Measurements from ENCODE around the gene UBE2E2.

Gene UBE2E2

DNA sequence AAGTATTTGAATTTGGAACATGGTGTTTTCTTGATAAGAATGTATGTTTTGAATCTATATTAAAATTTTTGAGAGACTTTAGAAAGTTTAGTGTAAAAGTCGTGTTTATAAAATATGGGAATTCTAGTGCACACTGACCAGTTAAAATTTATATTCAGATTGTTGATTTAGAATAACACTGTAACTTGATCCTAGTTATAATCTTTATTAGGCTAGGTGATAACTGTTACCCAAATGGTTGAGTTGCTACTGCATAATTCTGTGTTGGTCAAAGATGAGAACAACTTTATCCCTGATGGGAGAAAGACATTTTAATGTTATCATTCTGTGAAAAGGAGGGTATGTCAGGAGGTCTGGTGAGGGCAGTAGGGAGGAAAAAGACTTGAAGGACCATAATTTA lies 249.3 kb downstream of the UBE2E2 start:
- no peaks in the 10 kb centered on the region for H4K20me1 ChIP-seq
- peaks cover 23% of the 10 kb centered on the region for H3K9me3 ChIP-seq

DNA sequence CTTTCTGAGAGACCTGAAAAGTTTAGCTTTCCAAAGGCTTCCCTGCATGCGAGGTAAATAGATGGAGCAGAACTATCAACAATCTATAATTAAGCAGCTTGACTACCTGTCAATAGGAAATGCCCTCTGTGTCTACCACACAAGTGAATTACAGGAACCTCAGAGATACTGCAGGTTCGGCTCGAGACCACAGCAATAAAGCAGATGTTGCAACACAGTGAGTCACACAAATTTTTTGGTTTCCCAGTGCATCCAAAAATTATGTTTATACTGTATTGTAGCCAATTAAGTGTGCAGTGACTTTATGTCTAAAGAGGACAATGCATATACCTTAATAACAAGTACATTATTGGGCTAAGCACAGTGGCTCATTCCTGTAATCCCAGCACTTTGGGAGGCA lies 252.0 kb downstream of the UBE2E2 start:
- Histone ChIP-seq H3K9me3 (peaks cover 25% of the 10 kb centered on the region), H3K4me2 (no peak overlapping the region), H3K27ac (no peak overlapping the region), H3K9ac (no peak overlapping the region), H4K20me1 (no peaks in the 10 kb centered on the region), H3K4me1 (no peaks in the 10 kb centered on the region), H3K4me3 (no peak overlapping the region), H3K36me3 (0 out of 2 replicates have a peak, but pooled peaks cover 7% of the 10 kb centered on the region), H3K27me3 (no peaks in the 10 kb centered on the region)
- TF ChIP-seq Cebpa-rat (IDR thresholded peaks at IDR 0.05), result no peak

More for the DNA sequence above, 249.3 kb downstream of the UBE2E2 start:
- Histone ChIP-seq H3K4me3 (no peak overlapping the region), H3K9ac (no peak overlapping the region), H3K27me3 (no peaks in the 10 kb centered on the region), H3K4me2 (no peak overlapping the region), H3K27ac (no peak overlapping the region), H3K36me3 (0 out of 2 replicates have a peak, but pooled peaks cover 7% of the 10 kb centered on the region), H3K4me1 (no peaks in the 10 kb centered on the region)
- no peak for TF ChIP-seq Cebpa-rat (IDR thresholded peaks at IDR 0.05)

DNA sequence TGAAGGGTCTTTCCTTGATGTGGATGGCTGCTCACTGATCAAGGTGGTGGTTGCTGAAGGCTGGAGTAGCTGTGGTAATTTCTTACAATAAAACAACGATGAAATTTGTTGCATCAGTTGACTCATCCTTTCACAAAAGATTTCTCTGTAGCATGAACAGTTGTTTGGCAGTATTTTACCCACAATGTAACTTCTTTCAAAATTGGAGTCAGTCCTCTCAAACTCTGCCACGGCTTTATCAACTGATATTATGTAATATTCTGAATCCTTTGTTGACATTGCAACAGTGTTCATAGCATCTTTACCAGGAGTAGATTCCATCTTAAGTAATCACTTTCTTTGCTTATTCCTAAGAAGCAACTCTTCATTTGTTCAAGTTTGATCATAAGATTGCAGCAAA lies 252.6 kb downstream of the UBE2E2 start:
- no peak overlapping the region for H3K4me2 ChIP-seq
- no peak overlapping the region for H3K27ac ChIP-seq
- peaks cover 25% of the 10 kb centered on the region for H3K9me3 ChIP-seq

DNA sequence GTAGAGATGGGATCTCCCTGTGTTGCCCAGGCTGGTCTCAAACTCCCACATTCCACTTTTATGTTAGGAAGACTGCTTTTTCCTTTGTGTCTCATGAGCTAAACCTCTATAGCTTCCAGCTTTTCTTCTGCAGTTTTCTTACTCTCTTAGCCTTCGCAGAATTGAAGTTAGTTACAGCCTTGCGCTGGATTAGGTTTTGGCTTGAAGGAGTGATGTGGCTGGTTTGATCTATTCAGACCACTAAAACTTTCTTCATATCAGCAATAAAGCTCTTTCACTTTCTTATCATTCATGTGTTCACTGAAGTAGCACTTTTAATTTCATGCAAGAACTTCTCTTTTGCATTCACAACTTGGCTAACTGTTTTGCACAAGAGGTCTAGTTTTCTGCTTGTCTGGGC lies 254.6 kb downstream of the UBE2E2 start:
- TF ChIP-seq Cebpa-rat (IDR thresholded peaks at IDR 0.05), result no peak
- Histone ChIP-seq H3K4me3 (no peak overlapping the region), H3K9ac (no peak overlapping the region), H3K36me3 (0 out of 2 replicates have a peak, but pooled peaks cover 7% of the 10 kb centered on the region), H3K27me3 (no peaks in the 10 kb centered on the region), H3K9me3 (peaks cover 25% of the 10 kb centered on the region), H4K20me1 (no peaks in the 10 kb centered on the region), H3K4me1 (no peaks in the 10 kb centered on the region), H3K27ac (no peak overlapping the region), H3K4me2 (no peak overlapping the region)

More for the DNA sequence above, 252.6 kb downstream of the UBE2E2 start:
- H4K20me1 ChIP-seq, result no peaks in the 10 kb centered on the region
- no peak for TF ChIP-seq Cebpa-rat (IDR thresholded peaks at IDR 0.05)
- no peak overlapping the region for H3K9ac ChIP-seq
- no peaks in the 10 kb centered on the region for H3K4me1 ChIP-seq
- H3K27me3 ChIP-seq, result no peaks in the 10 kb centered on the region
- H3K36me3 ChIP-seq, result 0 out of 2 replicates have a peak, but pooled peaks cover 7% of the 10 kb centered on the region
- H3K4me3 ChIP-seq, result no peak overlapping the region

DNA sequence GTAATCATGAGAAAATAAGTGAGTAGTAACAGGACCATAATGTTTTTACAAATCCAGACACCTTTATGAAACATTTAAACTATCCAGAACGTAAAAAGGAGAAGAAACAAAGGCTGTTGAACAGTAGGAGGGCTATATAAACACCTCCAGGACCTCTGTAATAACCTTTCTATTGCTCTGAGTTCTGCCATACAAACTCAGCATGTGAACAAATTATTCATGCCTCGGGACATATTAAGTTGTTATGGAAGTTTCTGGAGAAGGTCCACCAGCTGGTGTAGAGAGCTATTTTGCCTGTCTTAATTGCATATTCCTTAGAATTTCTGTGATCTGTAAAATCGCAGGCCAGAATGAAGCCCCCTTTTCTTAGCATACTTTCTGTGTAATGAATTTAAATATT lies 256.3 kb downstream of the UBE2E2 start:
- Histone ChIP-seq H3K9me3 (peaks cover 25% of the 10 kb centered on the region), H3K4me1 (no peaks in the 10 kb centered on the region), H4K20me1 (no peaks in the 10 kb centered on the region), H3K4me3 (no peak overlapping the region), H3K27me3 (no peaks in the 10 kb centered on the region), H3K9ac (no peak overlapping the region), H3K27ac (no peak overlapping the region), H3K4me2 (no peak overlapping the region), H3K36me3 (0 out of 2 replicates have a peak, but pooled peaks cover 7% of the 10 kb centered on the region)
- no peak for TF ChIP-seq Cebpa-rat (IDR thresholded peaks at IDR 0.05)

DNA sequence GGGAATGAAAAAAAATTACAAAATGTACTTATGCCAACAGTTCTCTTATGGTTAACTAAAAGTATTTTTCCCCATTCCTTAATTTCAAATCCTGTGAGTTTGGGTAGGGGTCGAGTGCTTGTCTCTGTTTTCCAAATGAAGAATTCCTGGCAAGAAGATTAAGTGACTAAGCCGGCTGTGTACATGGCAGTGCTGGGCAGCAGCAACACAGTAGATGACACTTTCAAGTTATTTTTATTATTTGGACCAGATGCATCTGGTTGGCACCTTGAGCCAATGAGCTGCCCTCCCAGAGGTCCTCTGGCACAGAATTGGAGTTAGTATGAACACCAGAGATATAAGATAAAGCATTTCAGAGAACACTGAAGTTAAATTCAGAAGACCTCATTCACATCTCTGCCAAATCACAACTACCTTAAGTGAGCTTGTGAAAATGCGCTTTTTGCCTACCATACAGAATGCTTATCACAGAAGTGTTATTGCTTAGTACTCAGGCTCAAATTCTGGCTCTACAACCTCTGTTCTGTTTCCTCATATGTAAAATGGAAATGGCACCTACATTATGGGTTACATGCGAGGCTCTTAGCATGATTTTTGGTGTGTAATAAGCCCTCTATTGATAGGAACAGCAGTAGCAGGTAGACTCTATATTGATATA lies 256.9 kb downstream of the UBE2E2 start:
- Histone ChIP-seq H3K4me3 (no peak overlapping the region), H3K4me2 (no peak overlapping the region), H3K4me1 (no peaks in the 10 kb centered on the region), H3K27ac (no peak overlapping the region), H3K27me3 (no peaks in the 10 kb centered on the region), H4K20me1 (no peaks in the 10 kb centered on the region), H3K36me3 (0 out of 2 replicates have a peak, but pooled peaks cover 7% of the 10 kb centered on the region), H3K9me3 (peaks cover 25% of the 10 kb centered on the region), H3K9ac (no peak overlapping the region)
- no peak for TF ChIP-seq Cebpa-rat (IDR thresholded peaks at IDR 0.05)

DNA sequence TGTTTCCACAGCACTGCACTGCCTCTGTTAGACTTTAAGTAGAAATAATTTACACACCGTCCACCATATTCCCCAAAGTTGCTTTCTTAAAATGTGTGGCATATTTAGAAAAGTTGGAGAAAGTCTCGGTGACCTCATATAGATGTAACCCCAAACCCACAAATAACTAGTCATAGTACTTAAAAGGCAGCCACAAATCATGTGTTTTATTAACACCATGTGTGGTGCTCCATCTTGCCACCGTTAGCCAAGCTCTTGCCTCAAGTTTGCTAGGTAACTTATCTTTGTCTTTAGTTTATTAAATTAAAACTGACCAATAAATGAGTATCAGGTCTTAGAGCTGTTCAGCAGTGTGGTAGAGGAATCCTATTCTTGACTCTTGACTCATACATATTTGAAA lies 257.9 kb downstream of the UBE2E2 start:
- Histone ChIP-seq H3K27me3 (no peaks in the 10 kb centered on the region), H3K27ac (no peak overlapping the region), H3K9me3 (peaks cover 15% of the 10 kb centered on the region), H3K4me1 (no peaks in the 10 kb centered on the region), H3K4me2 (no peak overlapping the region), H3K4me3 (no peak overlapping the region), H4K20me1 (no peaks in the 10 kb centered on the region), H3K9ac (no peak overlapping the region), H3K36me3 (0 out of 2 replicates have a peak, but pooled peaks cover 7% of the 10 kb centered on the region)
- no peak for TF ChIP-seq Cebpa-rat (IDR thresholded peaks at IDR 0.05)

DNA sequence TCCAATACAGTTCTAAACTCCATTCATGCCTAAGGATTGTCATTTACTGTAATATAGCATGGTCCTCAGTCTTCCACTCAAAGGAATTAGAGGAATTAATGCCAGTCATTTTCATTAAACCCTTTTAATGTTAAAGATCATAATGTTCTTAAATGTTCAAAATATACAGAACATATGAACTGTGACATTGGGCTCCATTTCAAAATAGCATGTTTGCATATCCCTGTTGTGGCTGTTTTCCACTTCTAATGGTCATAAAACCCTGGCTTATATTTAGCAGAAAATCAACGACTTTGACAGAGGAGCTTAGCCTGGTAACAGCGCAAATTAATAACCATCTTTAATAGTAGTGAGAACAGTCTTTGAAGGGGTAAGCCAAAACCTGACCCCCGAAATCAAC lies 260.7 kb downstream of the UBE2E2 start:
- no peak for TF ChIP-seq Cebpa-rat (IDR thresholded peaks at IDR 0.05)
- no peaks in the 10 kb centered on the region for H3K4me1 ChIP-seq
- no peak overlapping the region for H3K9ac ChIP-seq
- peaks cover 10% of the 10 kb centered on the region for H3K9me3 ChIP-seq
- H3K4me2 ChIP-seq, result no peak overlapping the region
- no peaks in the 10 kb centered on the region for H3K36me3 ChIP-seq
- H4K20me1 ChIP-seq, result no peaks in the 10 kb centered on the region
- H3K27ac ChIP-seq, result no peak overlapping the region
- H3K4me3 ChIP-seq, result no peak overlapping the region
- no peaks in the 10 kb centered on the region for H3K27me3 ChIP-seq

DNA sequence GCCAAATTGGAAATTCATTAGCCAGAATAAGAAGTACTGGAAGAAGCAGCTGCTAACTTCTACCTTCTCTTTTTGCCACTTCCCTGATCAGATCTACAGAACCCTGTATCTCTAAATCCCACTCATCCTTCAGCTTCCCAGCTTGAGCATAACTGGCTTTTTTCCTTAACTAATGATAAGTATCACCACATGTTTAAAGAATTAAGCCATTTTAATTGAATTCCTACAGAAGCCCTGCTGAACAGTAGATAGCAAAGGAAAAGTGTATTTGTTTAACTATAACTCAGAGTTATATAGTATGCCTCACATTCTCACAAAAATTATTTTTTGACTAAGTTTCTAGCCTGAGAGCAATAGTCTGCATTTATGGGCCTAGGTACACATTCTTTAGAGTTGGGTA lies 262.4 kb downstream of the UBE2E2 start:
- Histone ChIP-seq H3K27me3 (no peaks in the 10 kb centered on the region), H3K4me1 (no peaks in the 10 kb centered on the region), H4K20me1 (no peaks in the 10 kb centered on the region), H3K4me3 (no peak overlapping the region), H3K27ac (no peak overlapping the region), H3K4me2 (no peak overlapping the region), H3K9ac (no peak overlapping the region), H3K36me3 (no peaks in the 10 kb centered on the region), H3K9me3 (peaks cover 10% of the 10 kb centered on the region)
- TF ChIP-seq Cebpa-rat (IDR thresholded peaks at IDR 0.05), result no peak

DNA sequence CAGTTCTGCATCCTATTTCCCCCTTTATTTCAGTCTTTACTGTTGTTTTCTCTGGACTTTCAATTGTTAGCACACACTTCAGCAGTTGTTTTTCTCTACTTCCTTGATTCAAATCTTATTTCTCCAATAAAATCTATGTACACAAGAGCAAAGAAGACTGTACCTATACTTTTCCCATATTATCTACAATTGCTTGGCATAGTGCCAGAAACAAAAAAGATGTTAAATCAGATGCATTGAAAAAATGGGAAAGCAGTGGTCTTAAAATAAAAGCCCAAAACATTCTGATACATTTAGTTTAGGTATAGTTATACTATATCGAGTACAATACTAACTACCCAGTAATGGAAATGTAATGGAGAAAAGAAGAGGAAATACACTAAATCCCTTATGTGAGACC lies 265.1 kb downstream of the UBE2E2 start:
- no peak overlapping the region for H3K27ac ChIP-seq
- TF ChIP-seq Cebpa-rat (IDR thresholded peaks at IDR 0.05), result no peak

More for the DNA sequence above, 265.1 kb downstream of the UBE2E2 start:
- H3K4me1 ChIP-seq, result no peaks in the 10 kb centered on the region
- no peak overlapping the region for H3K9ac ChIP-seq
- H3K4me2 ChIP-seq, result no peak overlapping the region
- no peaks in the 10 kb centered on the region for H4K20me1 ChIP-seq
- no peaks in the 10 kb centered on the region for H3K36me3 ChIP-seq
- no peaks in the 10 kb centered on the region for H3K27me3 ChIP-seq
- no peak overlapping the region for H3K4me3 ChIP-seq
- peaks cover 10% of the 10 kb centered on the region for H3K9me3 ChIP-seq

Data from BLaER1 (cell line).